Endothelial cell of umbilical vein (primary cell): ENCODE measurements around the gene CNOT6. TPM values are rescaled to one million over a fixed set of nuclear protein-coding genes. Genes with fewer than 3 reads are reported as not detected.

Source experiments
- BruUV-seq: library from RNA; stranded (reverse); fragments of 400-500 nt; replicated peaks from 2 replicates; lab custom pipeline; 2021; lab: Mats Ljungman, UMichigan
- CTCF ChIA-PET: fragments of 300-600, 350-600 bp; sonication (Branson Sonifier 250); formaldehyde crosslinking; loops from one replicate; lab custom pipeline; 2021; ENCODE audit warnings: antibody characterized with exemption, inconsistent platforms; lab: Charles Lee
- POLR2A ChIA-PET: fragments of 300-600, 350-600 bp; sonication (Branson Sonifier 250); formaldehyde crosslinking; loops from one replicate; lab custom pipeline; 2021; ENCODE audit warnings: antibody characterized with exemption, inconsistent platforms; lab: Charles Lee
- DNase-seq: peaks from one replicate; pipeline ENCODE4 v3.0.0-alpha.2; 2011; ENCODE audit warnings: low read depth, low spot score
- FAIRE-seq: peaks from 2 replicates; lab custom pipeline; 2011; peaks lifted over from hg19 to GRCh38; lab: Jason Lieb, UNC
- H2AFZ ChIP-seq: 2 replicates; pipeline ENCODE4 v1.6.0; 2012; ENCODE audit warnings: low read depth, low read length, control low read depth, inconsistent platforms
- H3K27ac ChIP-seq: 2 replicates; pipeline ENCODE4 v1.5.1; 2011; ENCODE audit warnings: low read depth, mild to moderate bottlenecking, control low read depth, low read length, moderate library complexity; ENCODE audit not compliant: insufficient read depth
- H3K27me3 ChIP-seq, 2 experiments: 2 replicates each; pipeline versions ENCODE4 v1.6.0 to v1.6.1; 2011; ENCODE audit warnings: low read length in 2 of 2, mixed read lengths in 1 of 2; ENCODE audit not compliant: control insufficient read depth in 2 of 2, insufficient read depth in 2 of 2
- H3K36me3 ChIP-seq, 2 experiments: 2 replicates in 1 of 2; 3 replicates in 1 of 2; pipeline ENCODE4 v1.5.1; 2011; ENCODE audit warnings: low read length in 2 of 2, mild to moderate bottlenecking in 1 of 2, moderate library complexity in 1 of 2; ENCODE audit not compliant: control insufficient read depth in 2 of 2, insufficient read depth in 2 of 2; ENCODE audit errors: extremely low read depth in 1 of 2
- H3K4me1 ChIP-seq: 3 replicates; pipeline ENCODE4 v1.5.1; 2011; ENCODE audit warnings: mild to moderate bottlenecking, low read length; ENCODE audit not compliant: control insufficient read depth, insufficient read depth; ENCODE audit errors: extremely low read depth
- H3K4me2 ChIP-seq: 2 replicates; pipeline ENCODE4 v1.6.1; 2011; ENCODE audit warnings: low read length, control low read depth, mixed read lengths; ENCODE audit not compliant: insufficient read depth
- H3K4me3 ChIP-seq, 3 experiments: fragments of 200-600 bp in 1 of 3; sonication (generic), shearing (Covaris generic) in 1 of 3; replicated peaks in 1 of 3; 2 replicates each; pipeline ENCODE4 v1.5.1; 2011 to 2016; ENCODE audit warnings: control low read depth in 3 of 3, low read length in 3 of 3, mild to moderate bottlenecking in 2 of 3, inconsistent platforms in 1 of 3, low read depth in 1 of 3, moderate library complexity in 1 of 3; ENCODE audit not compliant: insufficient read depth in 1 of 3
- H3K79me2 ChIP-seq: 2 replicates; pipeline ENCODE4 v1.6.0; 2012; ENCODE audit warnings: low read length, inconsistent platforms; ENCODE audit not compliant: control insufficient read depth, insufficient read depth
- H3K9ac ChIP-seq: replicated peaks from 2 replicates; pipeline ENCODE3; 2011; ENCODE audit warnings: low read length, control low read depth; ENCODE audit not compliant: insufficient read depth; ENCODE audit errors: extremely low read depth
- H3K9me1 ChIP-seq: replicated peaks from 3 replicates; pipeline ENCODE4 v1.6.0; 2011; ENCODE audit warnings: mild to moderate bottlenecking, low read length; ENCODE audit not compliant: control insufficient read depth, insufficient read depth; ENCODE audit errors: extremely low read depth
- H3K9me3 ChIP-seq: replicated peaks from 2 replicates; pipeline ENCODE4 v1.5.1; 2012; ENCODE audit warnings: low read length, inconsistent platforms; ENCODE audit not compliant: control insufficient read depth, insufficient read depth
- H4K20me1 ChIP-seq: replicated peaks from 2 replicates; pipeline ENCODE3; 2011; ENCODE audit warnings: mild to moderate bottlenecking, low read length; ENCODE audit not compliant: control insufficient read depth, insufficient read depth; ENCODE audit errors: extremely low read depth
- CTCF ChIP-seq, 2 donors: IDR thresholded peaks; 1 replicate in 1 of 2; 2 replicates in 1 of 2; pipeline ENCODE4 v1.5.1; 2011; ENCODE audit warnings: low read length in 2 of 2, mild to moderate bottlenecking in 2 of 2, moderate library complexity in 2 of 2, control low read depth in 1 of 2, inconsistent platforms in 1 of 2, low read depth in 1 of 2; ENCODE audit not compliant: insufficient read depth in 1 of 2; ENCODE audit errors: extremely low read depth in 1 of 2
- EZH2 ChIP-seq: IDR thresholded peaks from 2 replicates; pipeline ENCODE4 v1.6.1; 2012; ENCODE audit warnings: borderline replicate concordance, low read depth, mild to moderate bottlenecking, moderate library complexity, low read length, inconsistent platforms; ENCODE audit not compliant: severe bottlenecking
- FOS ChIP-seq: IDR thresholded peaks from 2 replicates; pipeline ENCODE4 v1.6.1; 2011; ENCODE audit warnings: mild to moderate bottlenecking, low read length, moderate library complexity, borderline replicate concordance; ENCODE audit not compliant: insufficient read depth
- GATA2 ChIP-seq: IDR thresholded peaks from 2 replicates; pipeline ENCODE4 v1.7.0; 2011; ENCODE audit warnings: low read depth, mild to moderate bottlenecking, moderate library complexity, mixed read lengths, low read length; ENCODE audit not compliant: insufficient read length, insufficient read depth
- JUN ChIP-seq: IDR thresholded peaks from 2 replicates; pipeline ENCODE4 v1.6.1; 2011; ENCODE audit warnings: borderline replicate concordance, low read depth; ENCODE audit not compliant: insufficient read length, insufficient read depth
- MAX ChIP-seq: IDR thresholded peaks from 2 replicates; pipeline ENCODE4 v1.6.1; 2011; ENCODE audit not compliant: insufficient read depth, insufficient read length
- MYC ChIP-seq: IDR thresholded peaks from one replicate; pipeline ENCODE4 v1.6.1; 2011; ENCODE audit warnings: mild to moderate bottlenecking, low read depth, low read length
- POLR2A ChIP-seq: IDR thresholded peaks from 2 replicates; pipeline ENCODE4 v1.6.1; 2012; ENCODE audit warnings: low read depth, mild to moderate bottlenecking, control low read depth, low read length
- POLR2AphosphoS5 ChIP-seq: IDR thresholded peaks from 2 replicates; pipeline ENCODE4 v1.6.1; 2012; ENCODE audit warnings: low read depth, mild to moderate bottlenecking, control low read depth, low read length, moderate library complexity; ENCODE audit not compliant: insufficient read depth
- dilution Hi-C: fragments of 300-500 bp; cut with MboI; formaldehyde crosslinking; loops from one replicate; pipeline ENCODE4 v1.15.0; 2019; ENCODE audit warnings: low sequenced_read_pairs; ENCODE audit not compliant: extremely low pct_ligation_motif_present
- intact Hi-C: fragments of 100-400 bp; cut with micrococcal nuclease; formaldehyde crosslinking; loops from one replicate; pipeline ENCODE4 v1.10.0; 2022
- polyA plus RNA-seq, 4 experiments: library from polyadenylated mRNA; depleted of rRNA in 3 of 4; stranded (reverse) in 3 of 4; unstranded in 1 of 4; fragments of >200 nt; gene quantifications; 2 replicates each; pipeline versions ENCODE4 v1.2.1 to v1.2.3, GENCODE V29; 2011 to 2012; ENCODE audit warnings: missing spikeins in 1 of 4
- total RNA-seq: library from RNA; stranded (reverse); gene quantifications from 2 replicates; pipeline ENCODE4 v1.2.3, GENCODE V29; 2021

The CNOT6 gene
- total and polyA plus RNA-seq, 2 donors (not counting 3 experiments of a cell fraction or from before 2014, with no cell fraction given), result 9.2 to 33.8 TPM

- BruUV-seq, result no TSS peak
- Histone ChIP-seq H2AFZ (no peak overlapping the region), H3K4me3 (no peak overlapping the region), H3K9me1 (no peaks in the 10 kb centered on the region), H3K27me3 (peaks cover 11 to 26% of the 10 kb centered on the region in 2 experiments), H3K4me2 (no peak overlapping the region), H3K27ac (no peak overlapping the region), H3K36me3 (no peaks in the 10 kb centered on the region), H4K20me1 (no peaks in the 10 kb centered on the region), H3K4me1 (no peaks in the 10 kb centered on the region), H3K79me2 (no peaks in the 10 kb centered on the region), H3K9me3 (no peaks in the 10 kb centered on the region), H3K9ac (no peak overlapping the region)
- intact Hi-C loops, result no loop called here
- CTCF ChIA-PET, result interaction anchor here (2.3 kb wide), 1 partner anchor 11 kb away, joined by 7 read pairs; no protein-coding TSS in a partner anchor
- TF ChIP-seq JUN, result no peak
- TF ChIP-seq CTCF (IDR thresholded peaks at IDR 0.05; ENCODE audit: extremely low read depth in 1 of 2, insufficient read depth in 1 of 2, low read depth in 1 of 2, low read length in 2 of 2), result no peak
- TF ChIP-seq FOS, result no peak
- TF ChIP-seq EZH2, result no peak
- TF ChIP-seq GATA2, result no peak
- TF ChIP-seq MYC, result no peak
- no peak for TF ChIP-seq MAX
- TF ChIP-seq POLR2AphosphoS5, result no peak
- TF ChIP-seq POLR2A, result no peak
- no peak for FAIRE-seq
- dilution Hi-C loops, result no loop called here
- POLR2A ChIA-PET, result no interaction called here
- DNase-seq, result no peak
Observed at GRCh38 chr5:180595046-180595379, 100.8 kb downstream of the CNOT6 start.
